Hematopoietic multipotent progenitor cell treated with erythropoietin and hydrocortisone succinate and interleukin-3 and kit ligand, for 15 days (in vitro differentiated cells): Measurements from ENCODE around the gene SPIB.
A peak's percentile ranks its signal among the peaks of the same experiment; 100 is the strongest.
"Not testable (repeated sequence)": the region's sequence is repeated elsewhere in the genome, so short reads cannot be mapped to it uniquely, and the experiment has no call there.

Experiments
- DNase-seq: peaks from one replicate; pipeline ENCODE4 v3.0.0-alpha.2; 2015; ENCODE audit warnings: low spot score

The SPIB gene

DNA sequence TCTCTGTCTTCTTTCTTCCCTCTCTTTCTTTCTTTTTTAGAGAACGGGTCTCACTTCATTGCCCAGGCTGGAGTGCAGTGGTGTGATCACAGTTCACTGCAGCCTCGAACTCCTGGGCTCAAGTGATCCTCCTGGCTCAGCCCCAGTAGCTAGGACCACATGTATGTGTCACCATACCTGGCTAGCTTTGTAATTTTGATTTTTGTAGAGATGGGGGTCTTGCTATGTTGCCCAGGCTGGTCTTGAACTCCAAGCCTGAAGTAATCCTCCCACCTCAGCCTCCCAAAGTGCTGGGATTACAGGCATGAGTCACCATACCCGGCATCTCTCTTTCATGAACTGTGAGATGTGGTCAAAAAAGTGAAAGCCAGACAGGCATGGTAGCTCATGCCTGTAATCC, 54.6 kb downstream of the SPIB start:
- not testable (repeated sequence) for DNase-seq

DNA sequence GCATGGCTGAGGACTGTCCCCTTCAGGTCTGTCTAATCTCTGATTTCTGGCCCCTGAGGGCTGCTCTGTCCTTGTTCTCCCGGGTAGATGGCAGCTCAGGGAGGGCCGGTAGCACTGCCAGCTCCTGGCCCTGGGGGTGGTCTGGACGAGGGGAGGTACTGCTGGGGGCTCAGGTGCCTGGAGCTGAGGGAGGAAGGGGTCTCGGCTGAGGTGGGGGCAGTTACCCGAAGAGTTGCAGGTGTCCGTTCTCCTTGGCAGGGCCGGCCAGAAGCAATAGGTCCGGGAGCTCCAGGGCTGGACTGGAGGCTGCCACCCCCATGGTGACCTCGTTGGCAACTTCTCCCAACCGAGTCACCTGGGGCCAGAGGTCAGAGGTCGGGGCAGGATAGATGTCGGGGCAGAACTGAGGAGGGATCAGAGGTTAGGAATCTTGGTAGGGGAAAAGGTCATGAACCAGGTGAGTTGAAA, 56.4 kb downstream of the SPIB start:
- DNase-seq, result no peak

DNA sequence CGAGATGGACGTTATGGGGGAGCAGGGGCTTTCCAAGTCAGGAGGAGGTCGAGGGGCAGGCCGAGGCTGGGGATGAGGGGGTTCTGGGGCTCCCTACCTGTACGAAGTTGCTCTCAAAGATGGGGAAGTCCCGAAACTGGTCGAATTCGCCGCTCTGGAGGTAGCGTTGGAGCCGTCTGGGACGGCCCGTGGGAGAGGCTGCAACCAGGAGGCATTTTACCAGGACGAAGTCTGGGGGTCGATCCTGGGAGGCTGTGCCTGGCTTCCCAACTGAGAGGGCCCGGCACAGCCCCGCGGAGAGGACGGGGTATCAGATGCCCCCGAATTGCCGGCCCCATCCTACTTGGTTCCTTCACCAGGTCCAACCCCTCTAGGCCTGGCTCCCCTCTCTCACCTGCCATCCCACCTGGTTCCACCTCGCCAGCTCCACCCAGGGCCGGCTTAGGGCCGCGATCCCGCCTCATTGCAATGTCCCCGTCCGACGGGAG, 57.0 kb downstream of the SPIB start:
- DNase-seq, result no peak

DNA sequence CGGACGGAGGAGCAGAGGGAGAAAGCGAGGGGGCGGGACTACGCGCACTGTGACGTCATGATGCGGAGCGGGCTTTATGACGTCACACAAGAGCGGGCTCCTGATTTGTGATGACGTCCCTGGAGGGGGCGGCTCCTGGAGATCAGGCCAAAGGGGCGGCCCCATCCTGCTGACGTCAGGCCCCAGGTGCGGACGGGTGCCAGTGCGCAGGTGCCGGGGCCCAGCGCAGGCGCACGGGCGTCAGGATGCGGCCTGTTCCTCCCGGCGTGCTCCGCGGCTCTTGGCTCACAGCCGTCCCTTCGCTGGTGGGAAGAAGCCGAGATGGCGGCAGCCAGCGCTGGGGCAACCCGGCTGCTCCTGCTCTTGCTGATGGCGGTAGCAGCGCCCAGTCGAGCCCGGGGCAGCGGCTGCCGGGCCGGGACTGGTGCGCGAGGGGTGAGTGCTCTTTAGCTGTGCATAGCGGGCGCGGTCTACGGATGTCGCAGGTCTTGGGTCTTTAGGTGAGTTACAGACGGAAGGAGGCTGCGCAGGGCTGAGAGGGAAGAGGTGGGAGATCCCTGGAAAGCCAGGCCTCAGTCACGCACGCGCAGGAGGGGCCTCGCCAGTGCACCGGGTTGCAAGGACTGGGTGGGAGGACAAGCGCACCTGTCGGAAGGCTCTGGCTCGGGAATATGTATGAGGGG, 57.6 kb downstream of the SPIB start, which contains the start of the genes EMC10 and GARIN5A:
Gene EMC10, plus strand, starts transcription at position 284 of the 683 bp plus-strand sequence. Its CDS starts 38 bp downstream, at position 322.
Gene GARIN5A, minus strand, starts transcription at position 625 of the 683 bp plus-strand sequence. Its CDS starts 460 bp downstream, at position 165.
- DNase-seq, result peak; percentile 78

DNA sequence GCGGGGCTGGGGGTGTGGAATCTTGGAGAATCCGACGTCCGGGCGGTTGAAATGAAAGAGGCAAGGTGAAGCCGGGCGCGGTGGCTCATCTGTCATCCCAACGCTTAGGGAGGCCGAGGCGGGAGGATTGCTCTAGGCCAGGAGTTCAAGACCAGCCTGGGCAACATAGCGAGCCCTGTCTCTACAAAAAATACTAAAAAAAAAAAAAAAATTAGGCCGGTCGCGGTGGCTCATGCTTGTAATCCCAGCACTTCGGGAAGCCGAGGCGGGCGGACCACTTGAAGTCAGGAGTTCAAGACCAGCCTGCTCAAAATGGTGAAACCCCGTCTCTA, 58.1 kb downstream of the SPIB start:
- no peak for DNase-seq

DNA sequence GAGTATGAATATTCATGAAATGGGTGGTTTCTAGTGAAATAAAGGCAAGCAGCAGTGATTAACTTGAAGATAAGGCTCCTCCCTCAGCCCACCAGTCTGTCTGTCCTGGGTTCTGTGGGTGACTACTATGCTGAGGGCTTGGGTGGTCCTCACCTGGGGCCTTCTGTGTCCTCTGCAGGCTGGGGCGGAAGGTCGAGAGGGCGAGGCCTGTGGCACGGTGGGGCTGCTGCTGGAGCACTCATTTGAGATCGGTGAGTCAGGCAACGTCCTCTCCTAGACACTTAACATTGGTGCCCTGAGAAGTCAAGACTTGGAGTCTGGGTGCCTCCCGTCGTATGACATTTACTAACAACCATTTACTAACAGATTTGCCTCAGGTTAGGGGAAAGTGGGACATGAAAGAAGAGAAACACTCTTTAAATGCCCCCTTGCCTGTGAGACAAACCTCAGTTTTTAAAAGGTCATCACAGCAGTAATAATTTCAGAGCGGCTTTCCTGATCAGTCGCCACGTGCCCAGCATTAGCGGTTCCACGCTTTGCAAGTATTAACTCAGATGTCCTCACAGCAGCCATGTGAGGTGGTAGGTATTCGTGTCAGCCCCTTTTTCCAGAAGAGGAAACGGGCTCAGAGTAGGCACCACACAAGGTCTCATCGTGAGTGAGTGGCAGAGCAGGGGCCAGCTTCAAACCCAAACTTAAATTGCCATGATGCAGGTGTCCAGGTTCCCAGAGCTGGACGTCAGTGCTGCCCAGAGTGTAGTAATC, 59.2 kb downstream of the SPIB start:
- DNase-seq, result no peak

DNA sequence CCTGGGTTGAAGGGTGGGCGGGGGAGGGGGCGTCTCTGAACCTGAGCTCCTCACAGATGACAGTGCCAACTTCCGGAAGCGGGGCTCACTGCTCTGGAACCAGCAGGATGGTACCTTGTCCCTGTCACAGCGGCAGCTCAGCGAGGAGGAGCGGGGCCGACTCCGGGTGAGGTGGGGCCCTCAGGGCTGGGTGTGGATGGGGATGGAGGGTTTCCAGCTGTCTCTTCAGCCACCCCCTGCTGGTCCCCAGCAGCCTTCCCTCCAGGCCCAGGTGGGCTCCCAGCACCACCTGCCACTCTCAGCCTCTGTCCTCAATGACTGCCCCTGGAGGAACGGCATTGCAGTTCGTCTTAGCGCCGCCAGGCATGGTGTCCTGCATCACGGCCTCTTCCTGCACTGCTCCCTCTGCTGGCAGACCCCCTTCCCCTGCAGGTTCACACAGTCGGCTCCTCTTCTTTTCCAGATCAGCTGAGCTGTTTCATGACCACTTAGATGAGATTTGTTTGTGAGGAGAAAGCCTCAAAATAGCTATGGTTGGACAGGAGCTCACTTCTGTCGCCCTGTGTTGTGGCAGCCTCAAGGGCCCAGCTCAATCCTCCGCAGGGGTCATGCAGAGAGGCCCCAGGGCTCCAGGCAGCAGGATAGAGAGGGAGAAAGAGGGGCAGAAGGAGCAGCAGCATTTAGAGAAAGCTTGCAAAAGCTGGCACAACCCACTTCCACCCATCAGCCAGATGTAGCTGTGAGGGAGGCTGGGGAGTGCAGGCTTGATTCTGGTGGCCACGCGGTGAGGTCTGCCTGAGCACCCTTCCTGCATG, 60.4 kb downstream of the SPIB start:
- peak; percentile 31 for DNase-seq

DNA sequence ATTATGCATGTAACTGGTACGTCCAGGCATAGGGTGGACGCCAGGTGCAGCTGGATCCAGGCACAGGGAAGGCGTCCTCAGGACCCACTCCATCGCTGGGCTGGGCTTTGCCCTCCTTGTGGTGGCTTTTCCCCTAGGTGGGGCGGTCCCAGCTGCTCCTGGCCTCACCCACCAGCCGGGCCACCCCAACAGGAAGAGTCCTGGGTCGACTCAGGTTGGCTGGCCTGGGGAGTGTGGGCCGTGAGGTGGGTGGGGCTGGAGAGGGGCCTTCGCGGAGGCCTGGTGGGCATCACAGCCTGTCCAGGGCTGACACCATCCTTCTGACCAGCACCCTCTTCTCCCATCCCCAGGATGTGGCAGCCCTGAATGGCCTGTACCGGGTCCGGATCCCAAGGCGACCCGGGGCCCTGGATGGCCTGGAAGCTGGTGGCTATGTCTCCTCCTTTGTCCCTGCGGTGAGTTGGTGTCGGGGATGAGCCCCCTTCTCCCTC, 61.1 kb downstream of the SPIB start:
- no peak for DNase-seq

DNA sequence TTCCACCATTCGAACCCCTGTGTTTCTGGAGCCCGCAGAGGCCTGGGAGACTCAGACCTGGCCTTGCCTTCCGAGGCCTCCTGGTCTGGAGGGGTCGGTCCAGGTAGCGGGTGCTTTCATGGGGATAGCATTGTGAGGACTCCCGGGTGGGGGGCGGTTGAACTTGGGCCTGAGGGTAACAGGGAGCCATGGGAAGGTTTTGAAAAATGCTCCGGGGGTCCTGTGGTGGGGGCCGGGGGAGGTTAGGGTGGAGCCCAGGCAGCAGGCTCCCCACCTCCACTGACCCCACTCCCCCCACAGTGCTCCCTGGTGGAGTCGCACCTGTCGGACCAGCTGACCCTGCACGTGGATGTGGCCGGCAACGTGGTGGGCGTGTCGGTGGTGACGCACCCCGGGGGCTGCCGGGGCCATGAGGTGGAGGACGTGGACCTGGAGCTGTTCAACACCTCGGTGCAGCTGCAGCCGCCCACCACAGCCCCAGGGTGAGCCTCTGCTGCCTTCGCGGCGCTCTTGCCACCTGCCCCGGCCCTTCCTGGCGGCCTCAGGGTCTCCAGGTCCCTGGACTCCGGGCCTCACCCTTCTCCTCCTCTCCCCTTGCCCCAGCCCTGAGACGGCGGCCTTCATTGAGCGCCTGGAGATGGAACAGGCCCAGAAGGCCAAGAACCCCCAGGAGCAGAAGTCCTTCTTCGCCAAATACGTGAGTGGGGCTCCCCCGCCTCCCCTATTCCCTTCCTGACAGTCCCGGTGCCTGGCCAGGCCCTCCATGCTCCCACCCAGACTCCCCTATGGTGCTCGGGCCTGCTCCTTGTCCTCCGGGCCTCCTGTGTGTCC, 61.8 kb downstream of the SPIB start:
- DNase-seq, result no peak
